Astrocyte (in vitro differentiated cells and primary cell): ENCODE data around the gene TRPM2. TPM values are rescaled to one million over a fixed set of nuclear protein-coding genes. Genes with fewer than 3 reads are reported as not detected.

ENCODE experiments used
- DNase-seq: peaks from one replicate; pipeline ENCODE4 v3.0.0-alpha.2; 2010; ENCODE audit warnings: low read depth
- FAIRE-seq: peaks from 2 replicates; lab custom pipeline; 2011; peaks lifted over from hg19 to GRCh38; lab: Jason Lieb, UNC
- H2AFZ ChIP-seq: 2 replicates; pipeline ENCODE4 v1.6.0; 2012; ENCODE audit warnings: low read depth, low read length, inconsistent platforms
- H3K27ac ChIP-seq: 2 replicates; pipeline ENCODE4 v1.5.1; 2011; ENCODE audit warnings: low read depth, low read length, inconsistent platforms
- H3K27me3 ChIP-seq: 2 replicates; pipeline ENCODE4 v1.6.0; 2011; ENCODE audit warnings: low read length, inconsistent platforms; ENCODE audit not compliant: insufficient read depth
- H3K36me3 ChIP-seq: 2 replicates; pipeline ENCODE4 v1.5.1; 2011; ENCODE audit warnings: low read length, inconsistent platforms; ENCODE audit not compliant: insufficient read depth
- H3K4me1 ChIP-seq: 2 replicates; pipeline ENCODE4 v1.5.1; 2011; ENCODE audit warnings: low read length, inconsistent platforms; ENCODE audit not compliant: insufficient read depth
- H3K4me2 ChIP-seq: 2 replicates; pipeline ENCODE4 v1.6.0; 2012; ENCODE audit warnings: low read length, inconsistent platforms
- H3K4me3 ChIP-seq: 2 replicates; pipeline ENCODE4 v1.5.1; 2011; ENCODE audit warnings: low read depth, mild to moderate bottlenecking, low read length, inconsistent platforms; ENCODE audit not compliant: insufficient read depth
- H3K79me2 ChIP-seq: 2 replicates; pipeline ENCODE4 v1.6.0; 2012; ENCODE audit warnings: mild to moderate bottlenecking, low read length, inconsistent platforms; ENCODE audit not compliant: insufficient read depth
- H3K9ac ChIP-seq: 2 replicates; pipeline ENCODE4 v1.6.0; 2012; ENCODE audit warnings: mild to moderate bottlenecking, low read length, inconsistent platforms
- H3K9me3 ChIP-seq: 2 replicates; pipeline ENCODE4 v1.5.1; 2012; ENCODE audit warnings: low read depth, mild to moderate bottlenecking, low read length, inconsistent platforms; ENCODE audit not compliant: insufficient read depth
- H4K20me1 ChIP-seq: 2 replicates; pipeline ENCODE4 v1.6.0; 2012; ENCODE audit warnings: low read length, inconsistent platforms; ENCODE audit not compliant: insufficient read depth
- H3K27ac Mint-ChIP-seq: one replicate; pipeline ENCODE4 v1.8.0; 2021; ENCODE audit warnings: mild to moderate bottlenecking, mixed read lengths; ENCODE audit not compliant: unreplicated experiment
- H3K27me3 Mint-ChIP-seq: one replicate; pipeline ENCODE4 v1.8.0; 2021; ENCODE audit warnings: low read depth, mixed read lengths; ENCODE audit not compliant: unreplicated experiment
- H3K36me3 Mint-ChIP-seq: one replicate; pipeline ENCODE4 v1.8.0; 2021; ENCODE audit warnings: low read depth, mixed read lengths; ENCODE audit not compliant: unreplicated experiment
- H3K4me1 Mint-ChIP-seq: one replicate; pipeline ENCODE4 v1.8.0; 2021; ENCODE audit warnings: low read depth, mixed read lengths; ENCODE audit not compliant: unreplicated experiment
- H3K4me3 Mint-ChIP-seq: one replicate; pipeline ENCODE4 v1.8.0; 2021; ENCODE audit warnings: mild to moderate bottlenecking, moderate library complexity, mixed read lengths; ENCODE audit not compliant: unreplicated experiment
- H3K9me3 Mint-ChIP-seq: one replicate; pipeline ENCODE4 v1.8.0; 2021; ENCODE audit warnings: mild to moderate bottlenecking, mixed read lengths; ENCODE audit not compliant: unreplicated experiment
- CTCF ChIP-seq: IDR thresholded peaks from 2 replicates; pipeline ENCODE4 v1.5.1; 2011; ENCODE audit warnings: low read depth, mild to moderate bottlenecking, inconsistent platforms, low read length, moderate library complexity; ENCODE audit not compliant: insufficient read depth
- EZH2 ChIP-seq: IDR thresholded peaks from 2 replicates; pipeline ENCODE4 v1.6.1; 2012; ENCODE audit warnings: mild to moderate bottlenecking, low read length, inconsistent platforms; ENCODE audit not compliant: insufficient read depth
- total RNA-seq: library from RNA; stranded (reverse); gene quantifications from 2 replicates; pipeline ENCODE4 v1.2.1, GENCODE V29; 2021

TRPM2 gene
- total RNA-seq, 1 donor from 2014 or later: 0.79 TPM

GRCh38 chr21:44414291-44415072 is 61.1 kb downstream of the TRPM2 start:
- Histone ChIP-seq H3K9me3 (peaks cover 4% of the 10 kb centered on the region), H3K79me2 (no peaks in the 10 kb centered on the region), H3K9ac (no peak overlapping the region), H3K27ac (no peak overlapping the region), H3K36me3 (no peaks in the 10 kb centered on the region), H3K4me2 (no peak overlapping the region), H3K27me3 (no peaks in the 10 kb centered on the region), H3K4me1 (no peaks in the 10 kb centered on the region), H3K4me3 (no peak overlapping the region), H2AFZ (no peak overlapping the region), H4K20me1 (no peaks in the 10 kb centered on the region)
- H3K36me3 Mint-ChIP-seq: peaks cover 2% of the 10 kb centered on the region
- no peak for TF ChIP-seq EZH2
- TF ChIP-seq CTCF: no peak
- peaks cover 6% of the 10 kb centered on the region for H3K9me3 Mint-ChIP-seq
- peaks cover 3% of the 10 kb centered on the region for H3K4me1 Mint-ChIP-seq
- no peak for FAIRE-seq
- peaks cover 21% of the 10 kb centered on the region for H3K27me3 Mint-ChIP-seq
- H3K27ac Mint-ChIP-seq: no peak overlapping the region
- no peak for DNase-seq
- no peak overlapping the region for H3K4me3 Mint-ChIP-seq

- Histone ChIP-seq H3K9me3 (peaks cover 11% of the 10 kb centered on the region), H3K4me2 (no peak overlapping the region), H3K4me1 (no peaks in the 10 kb centered on the region), H3K9ac (no peak overlapping the region), H3K36me3 (no peaks in the 10 kb centered on the region), H3K4me3 (no peak overlapping the region), H3K27me3 (no peaks in the 10 kb centered on the region), H2AFZ (no peak overlapping the region), H3K27ac (no peak overlapping the region), H3K79me2 (no peaks in the 10 kb centered on the region), H4K20me1 (no peaks in the 10 kb centered on the region)
- DNase-seq: no peak
- Mint-ChIP-seq H3K4me3 (no peak overlapping the region), H3K27ac (no peak overlapping the region), H3K9me3 (peaks cover 6% of the 10 kb centered on the region), H3K27me3 (peaks cover 19% of the 10 kb centered on the region), H3K4me1 (peaks cover 3% of the 10 kb centered on the region), H3K36me3 (peaks cover 2% of the 10 kb centered on the region)
- FAIRE-seq: no peak
- no peak for TF ChIP-seq CTCF
- no peak for TF ChIP-seq EZH2
Observed at GRCh38 chr21:44415073-44416025, 61.9 kb downstream of the TRPM2 start.
